ENCODE measurements around the gene GVQW3.

DNA sequence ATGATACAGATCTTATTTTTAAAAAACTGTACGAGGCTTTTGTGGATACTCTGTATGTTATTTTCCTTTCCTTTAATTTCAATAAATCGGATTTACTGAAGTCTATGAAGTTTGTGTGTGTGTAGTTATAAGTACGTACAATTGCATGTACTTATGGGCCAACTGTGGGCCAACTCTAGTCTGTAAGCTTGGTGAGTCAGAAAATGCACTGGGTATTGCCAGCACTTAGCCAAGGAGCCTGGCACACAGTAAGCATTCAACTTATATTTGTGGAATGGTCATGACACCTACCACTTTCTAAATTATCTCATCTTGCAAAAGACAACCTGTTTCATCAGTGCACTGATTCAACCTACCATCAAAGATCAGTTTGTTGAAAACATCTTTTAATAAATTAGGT lies 32.8 kb upstream of the GVQW3 start:
- no peak for TF ChIP-seq CTCF (IDR thresholded peaks at IDR 0.05)
- TF ChIP-seq POLR2A (IDR thresholded peaks at IDR 0.05) = no peak

Data from tibial nerve (tissue), 3 donors.